Heart right ventricle (tissue), 16 donors: ENCODE results near the gene WNT7A. TPM values are rescaled to one million over a fixed set of nuclear protein-coding genes. Genes with fewer than 3 reads are reported as not detected.

Experiments used
- ATAC-seq, 8 donors: fragments of 200-7000 bp; cut with Tn5 transposase; one replicate each; pipeline ENCODE4 v1.9.1; 2020; ENCODE audit warnings: mild to moderate bottlenecking in 8 of 8, moderate library complexity in 8 of 8, moderate number of reproducible peaks in 1 of 8
- DNase-seq, 2 donors: peaks; one replicate each; pipeline ENCODE4 v3.0.0-alpha.2; 2020
- H3K27ac ChIP-seq, 10 donors: fragments of 200-600 bp; sonication (generic) in 2 of 10; one replicate each; pipeline versions ENCODE4 v1.5.0 to v1.8.0; 2020 to 2022; ENCODE audit warnings: mild to moderate bottlenecking in 3 of 10
- H3K27me3 ChIP-seq, 7 donors: fragments of 200-600 bp; one replicate each; pipeline ENCODE4 v1.8.0; 2021 to 2022; ENCODE audit warnings: mild to moderate bottlenecking in 2 of 7
- H3K36me3 ChIP-seq, 9 donors: fragments of 200-600 bp; sonication (generic) in 1 of 9; one replicate each; pipeline versions ENCODE4 v1.5.0 to v1.8.0; 2020 to 2022; ENCODE audit warnings: mild to moderate bottlenecking in 2 of 9
- H3K4me1 ChIP-seq, 9 donors: fragments of 200-600 bp; sonication (generic) in 1 of 9; one replicate each; pipeline versions ENCODE4 v1.5.0 to v1.8.0; 2020 to 2022; ENCODE audit warnings: mild to moderate bottlenecking in 4 of 9
- H3K4me3 ChIP-seq, 10 donors: fragments of 200-600 bp; sonication (generic) in 2 of 10; one replicate each; pipeline versions ENCODE4 v1.5.0 to v1.8.0; 2020 to 2022; ENCODE audit warnings: mild to moderate bottlenecking in 7 of 10, moderate library complexity in 2 of 10
- H3K9me3 ChIP-seq, 11 donors: fragments of 200-600 bp in 10 of 11; sonication (generic) in 2 of 11; one replicate each; pipeline versions ENCODE4 v1.5.0 to v1.8.0; 2013 to 2022; ENCODE audit warnings: mild to moderate bottlenecking in 2 of 11, control low read depth in 1 of 11, moderate library complexity in 1 of 11
- WGBS, 2 donors: extraction: QIAGEN DNeasy Blood & Tissue Kit; methylation state at CpG; one replicate each; pipeline ENCODE4 v1.1.7; 2013; ENCODE audit warnings: inconsistent platforms in 1 of 2; 5-methylcytosine and 5-hydroxymethylcytosine counted together
- intact Hi-C, 10 donors: fragments of 100-400 bp; cut with DNase I; formaldehyde crosslinking; loops; one replicate each; pipeline versions ENCODE4 v1.11.1 to v1.14.2; 2022
- polyA plus RNA-seq, 2 donors: library from polyadenylated mRNA; stranded (reverse); fragments of 200-250 nt; gene quantifications; one replicate each; pipeline ENCODE4 v1.2.3, GENCODE V29; 2013
- total RNA-seq, 10 donors: library from RNA; stranded (reverse); fragmentation: NEBNext Ultra II Directional in 3 of 10; extraction: Animal tissue kit (Norgen Biotek cat#: 25700) in 3 of 10; gene quantifications; one replicate each; pipeline versions ENCODE4 v1.2.1 to v1.2.4, GENCODE V29; 2021 to 2023
- TF ChIP-seq, protein P1 (sequence below), 9 donors: fragments of 200-600 bp; sonication (generic) in 2 of 9; IDR thresholded peaks; one replicate each; pipeline versions ENCODE4 v1.5.0 to v1.8.0; 2021 to 2022; ENCODE audit warnings: antibody characterized with exemption in 9 of 9, mild to moderate bottlenecking in 5 of 9, moderate library complexity in 1 of 9
- donor health status: Arrhythmogenic right ventricular cardiomyopathy.
- donor health status: ischemic (EF 13 %, LVEDD 7.1; RV severe dilation, severe dysfunction).
- donor health status: healthy with polysubstance abuse.
- donor health status: DM: no; HTN: yes; CAD: no.
- donor health status: DM: no; HTN: no; CAD: no.
- donor health status: ischemic (EF 25% LVEDD 6.9; RV normal size, moderate dysfunction).
- donor health status: ischemic (EF 25% LVEDD 5.7; RV mildly dilated, moderate dysfunction).
- donor health status: healthy.
- donor health status: DM: yes; HTN: yes; CAD: no.
- donor health status: Ischemic cardiomyopathy.
- donor health status: ischemic (EF 35%, LVEDD 5.7; RV mildly dilated, moderate dysfunction).
- donor health status: nonischemic (EF 11% LVEDD 7.7; RV severe dilation, severe dysfunction).
- donor health status: DM: yes; HTN: yes; CAD: no.
- donor health status: PGD.
- donor health status: ischemic (EF 29% LVEDD 5.4; RV normal size, mild dysfunction).
- donor health status: nonischemic (EF 23%, LVEDD 6.1; RV moderate dilation, normal function).

The WNT7A gene
- total and polyA plus RNA-seq, 12 donors = not detected

DNA sequence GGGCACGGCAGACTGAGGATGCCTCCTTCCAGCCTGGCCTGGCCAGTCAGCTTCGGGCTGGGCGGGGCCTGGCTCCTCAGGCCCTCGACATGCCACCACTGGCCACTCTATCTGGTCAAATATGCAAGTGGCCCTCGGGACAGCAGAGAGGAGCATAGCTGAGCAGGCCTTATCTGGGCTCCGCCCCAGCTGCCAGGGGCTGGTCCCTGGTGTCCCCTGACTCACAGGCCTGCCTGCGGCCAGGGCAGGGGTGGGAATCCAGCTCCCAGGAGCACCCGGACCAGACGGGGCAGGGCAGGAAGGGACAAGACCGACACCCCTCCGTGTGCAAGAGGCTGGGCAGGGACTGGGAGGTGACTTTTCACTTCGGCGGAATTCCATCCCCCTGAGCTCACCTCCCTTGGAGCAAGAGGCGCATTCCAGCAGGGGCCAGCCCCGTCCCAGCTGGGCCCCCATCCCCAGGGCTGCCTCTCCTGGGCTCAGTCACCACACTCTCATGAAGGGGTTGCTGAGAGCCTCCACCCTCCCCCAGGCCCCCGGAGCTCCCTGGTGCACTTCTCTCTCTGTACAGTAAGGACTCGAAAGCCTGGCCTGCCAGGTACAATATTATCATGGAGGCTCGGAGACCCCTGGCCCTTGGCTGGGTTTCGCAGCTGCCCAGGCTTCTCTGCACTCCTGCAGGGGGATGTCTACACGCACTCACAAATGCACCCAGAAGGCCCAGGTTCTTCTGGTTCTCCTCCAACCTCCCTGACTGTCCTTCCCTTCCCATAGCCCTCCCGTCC, 29.5 kb downstream of the WNT7A start:
- Histone ChIP-seq H3K36me3 (no peaks in the 10 kb centered on the region), H3K4me3 (no peak overlapping the region), H3K27me3 (peaks cover 0 to 60% (median 42%) of the 10 kb centered on the region in 7 donors), H3K27ac (no peak overlapping the region), H3K4me1 (no peaks in the 10 kb centered on the region), H3K9me3 (no peaks in the 10 kb centered on the region)
- TF ChIP-seq, protein P1, sequence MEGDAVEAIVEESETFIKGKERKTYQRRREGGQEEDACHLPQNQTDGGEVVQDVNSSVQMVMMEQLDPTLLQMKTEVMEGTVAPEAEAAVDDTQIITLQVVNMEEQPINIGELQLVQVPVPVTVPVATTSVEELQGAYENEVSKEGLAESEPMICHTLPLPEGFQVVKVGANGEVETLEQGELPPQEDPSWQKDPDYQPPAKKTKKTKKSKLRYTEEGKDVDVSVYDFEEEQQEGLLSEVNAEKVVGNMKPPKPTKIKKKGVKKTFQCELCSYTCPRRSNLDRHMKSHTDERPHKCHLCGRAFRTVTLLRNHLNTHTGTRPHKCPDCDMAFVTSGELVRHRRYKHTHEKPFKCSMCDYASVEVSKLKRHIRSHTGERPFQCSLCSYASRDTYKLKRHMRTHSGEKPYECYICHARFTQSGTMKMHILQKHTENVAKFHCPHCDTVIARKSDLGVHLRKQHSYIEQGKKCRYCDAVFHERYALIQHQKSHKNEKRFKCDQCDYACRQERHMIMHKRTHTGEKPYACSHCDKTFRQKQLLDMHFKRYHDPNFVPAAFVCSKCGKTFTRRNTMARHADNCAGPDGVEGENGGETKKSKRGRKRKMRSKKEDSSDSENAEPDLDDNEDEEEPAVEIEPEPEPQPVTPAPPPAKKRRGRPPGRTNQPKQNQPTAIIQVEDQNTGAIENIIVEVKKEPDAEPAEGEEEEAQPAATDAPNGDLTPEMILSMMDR (IDR thresholded peaks at IDR 0.05) = no peak
- intact Hi-C loops = no loop called here
- ATAC-seq = peak in 5 of 8 donors; percentile 38 to 55 (median 48)
- DNase-seq = no peak
- WGBS, 2 donors = 23 to 33% methylated on average over 21 of the region's 21 CpGs

DNA sequence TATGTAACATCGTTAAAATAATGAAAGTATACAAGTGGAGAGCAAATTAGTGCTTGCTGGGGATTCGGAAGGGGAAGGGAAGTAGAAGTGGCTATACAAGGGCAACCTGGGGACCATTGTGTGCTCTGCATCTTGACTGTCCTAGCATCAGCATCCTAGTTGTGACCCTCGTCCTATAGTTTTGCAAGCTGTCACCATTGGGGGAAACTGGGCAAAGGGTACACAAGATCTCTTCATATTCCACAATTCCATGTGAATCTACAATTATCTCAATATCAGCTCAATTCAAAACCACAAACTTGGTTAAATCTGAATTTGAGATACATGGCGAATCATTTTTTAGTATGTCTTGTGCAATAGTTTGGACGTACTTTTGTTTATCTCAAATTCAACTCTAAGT, 30.9 kb downstream of the WNT7A start:
- ATAC-seq (no peak), DNase-seq (no peak)
- no peaks in the 10 kb centered on the region for H3K4me1 ChIP-seq
- H3K27ac ChIP-seq = no peak overlapping the region
- no peaks in the 10 kb centered on the region for H3K9me3 ChIP-seq
- H3K4me3 ChIP-seq = no peak overlapping the region
- TF ChIP-seq, protein P1 (IDR thresholded peaks at IDR 0.05) = no peak
- H3K36me3 ChIP-seq = no peaks in the 10 kb centered on the region
- 80 to 81% methylated on average over 5 of the region's 5 CpGs for WGBS, 2 donors
- intact Hi-C loops = no loop called here
- H3K27me3 ChIP-seq = peaks cover 0 to 62% (median 33%) of the 10 kb centered on the region in 7 donors

DNA sequence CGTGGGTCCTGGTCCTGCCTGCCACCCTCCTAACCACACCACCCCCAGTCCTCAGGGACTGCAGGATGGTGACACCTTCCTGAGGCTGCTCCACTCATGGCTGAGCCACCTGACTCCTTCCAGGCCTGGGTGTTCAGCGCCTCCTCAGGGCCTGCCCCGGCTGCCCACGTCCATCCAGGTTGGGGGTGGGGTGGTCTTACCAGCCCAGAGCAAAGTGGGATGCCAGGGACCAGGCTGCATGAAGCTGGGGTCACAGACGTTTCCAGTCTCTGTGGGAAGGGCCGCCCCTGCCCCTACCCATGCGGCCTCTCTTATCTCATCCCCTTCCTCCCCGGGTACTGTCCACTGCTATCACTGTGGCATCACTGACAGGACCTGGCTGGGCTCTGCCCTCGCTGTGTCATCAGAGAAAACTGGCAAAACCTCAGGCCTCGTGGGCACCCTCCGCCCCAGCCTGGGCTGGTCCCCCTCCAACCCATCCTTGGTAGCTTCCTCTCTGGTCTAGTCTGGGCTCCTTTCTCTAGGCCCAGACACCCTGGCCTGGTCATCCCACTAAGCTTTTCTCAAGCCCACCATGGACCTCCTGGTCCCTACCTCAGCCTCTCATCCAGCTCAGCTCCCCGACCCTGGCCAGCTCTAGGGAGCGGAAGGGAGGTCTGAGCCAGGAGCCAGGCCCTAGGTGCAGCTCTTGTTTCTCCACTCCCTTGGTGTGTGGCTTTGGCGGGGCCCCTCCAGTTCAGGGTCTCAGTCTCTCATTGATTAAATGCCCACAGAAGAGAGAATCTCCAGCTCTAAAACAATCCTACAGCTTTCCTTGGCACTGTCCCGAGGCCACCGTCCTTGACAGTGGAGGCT, 32.9 kb downstream of the WNT7A start:
- H3K27me3 ChIP-seq = peaks cover 0 to 60% (median 38%) of the 10 kb centered on the region in 7 donors

DNA sequence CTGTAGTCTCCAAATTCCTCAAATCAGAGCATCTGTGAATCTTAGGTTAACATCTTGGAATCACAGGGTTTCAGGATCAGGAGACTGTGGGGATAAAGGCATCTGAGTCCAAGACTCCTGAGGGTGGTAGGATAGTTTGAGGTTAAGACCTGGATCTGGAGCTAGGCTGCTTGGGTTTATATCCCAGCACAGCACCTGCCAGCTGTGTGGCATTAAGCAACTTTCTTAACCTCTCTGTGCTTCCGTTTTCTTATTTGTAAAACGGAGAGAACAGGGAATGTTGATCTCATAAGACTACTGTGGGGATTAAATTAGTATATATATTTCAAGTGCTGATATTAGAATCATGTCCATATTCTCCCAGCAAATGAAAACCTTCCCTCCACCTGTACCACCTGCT, 33.6 kb downstream of the WNT7A start:
- ATAC-seq (no peak), DNase-seq (no peak)
- Histone ChIP-seq H3K36me3 (no peaks in the 10 kb centered on the region), H3K27me3 (peaks cover 0 to 60% (median 38%) of the 10 kb centered on the region in 7 donors), H3K4me1 (no peaks in the 10 kb centered on the region), H3K9me3 (no peaks in the 10 kb centered on the region), H3K4me3 (no peak overlapping the region), H3K27ac (no peak overlapping the region)
- TF ChIP-seq, protein P1 (IDR thresholded peaks at IDR 0.05) = no peak
- intact Hi-C loops = no loop called here
- 77 to 82% methylated on average over 2 of the region's 2 CpGs for WGBS, 2 donors

More for the DNA sequence above, 32.9 kb downstream of the WNT7A start:
- 60 to 62% methylated on average over 16 of the region's 16 CpGs for WGBS, 2 donors
- TF ChIP-seq, protein P1 (IDR thresholded peaks at IDR 0.05) = no peak
- no peak for ATAC-seq
- H3K9me3 ChIP-seq = no peaks in the 10 kb centered on the region
- intact Hi-C loops = no loop called here
- no peak overlapping the region for H3K4me3 ChIP-seq
- H3K4me1 ChIP-seq = no peaks in the 10 kb centered on the region
- DNase-seq = no peak
- H3K36me3 ChIP-seq = no peaks in the 10 kb centered on the region
- no peak overlapping the region for H3K27ac ChIP-seq
